ENCODE measurements around the gene NRAP. TPM values are rescaled to one million over a fixed set of nuclear protein-coding genes. Genes with fewer than 3 reads are reported as not detected.

NRAP gene
- total RNA-seq, 1 experiment from 2014 or later = not detected

DNA sequence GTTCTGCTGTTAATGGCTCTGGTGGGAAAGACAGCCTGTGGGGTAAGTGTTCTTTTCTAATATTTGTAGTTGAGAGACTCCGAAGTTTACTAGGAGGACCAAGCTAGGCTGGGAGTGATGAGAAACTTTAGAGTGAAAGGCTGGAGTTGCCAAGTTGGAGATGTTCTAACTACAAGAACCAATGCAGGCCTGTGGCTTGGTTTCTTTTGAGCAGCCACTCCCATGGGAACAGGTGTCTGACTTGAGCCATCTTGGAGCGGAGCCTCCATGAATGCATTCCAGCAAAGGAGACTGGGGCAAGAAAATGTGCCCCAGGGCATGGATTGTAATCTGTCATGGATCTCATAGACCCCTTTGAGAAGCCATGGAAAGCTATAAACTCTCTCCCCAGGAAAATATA, 110.7 kb downstream of the NRAP start:
- Histone ChIP-seq H4K8ac (replicated peaks; ENCODE audit: insufficient read length, low read depth, low read length) (no peak overlapping the region), H2AK5ac (ENCODE audit: insufficient read length, low read length) (no peak overlapping the region), H2BK120ac (ENCODE audit: low read depth, low read length, poor library complexity, severe bottlenecking) (no peak overlapping the region), H4K20me1 (ENCODE audit: control insufficient read depth, insufficient read depth, insufficient read length) (peaks cover 3% of the 10 kb centered on the region), H2BK15ac (ENCODE audit: low read depth, low read length) (no peak overlapping the region), H3T11ph (ENCODE audit: low read length) (no peak overlapping the region), H3K79me2 (ENCODE audit: insufficient read depth, low read length) (no peaks in the 10 kb centered on the region), H2BK20ac (ENCODE audit: low read depth, low read length, poor library complexity, severe bottlenecking) (no peak overlapping the region), H3K4ac (ENCODE audit: low read depth, low read length) (no peak overlapping the region), H3K56ac (ENCODE audit: insufficient read length, low read depth, low read length) (no peak overlapping the region), H3K4me2 (ENCODE audit: insufficient read depth, insufficient read length, low read length) (no peak overlapping the region), H3K27me3 (ENCODE audit: insufficient read depth, low read length) (peaks cover 57% of the 10 kb centered on the region), H3K14ac (ENCODE audit: insufficient read depth, low read length) (no peak overlapping the region), H3K79me1 (ENCODE audit: insufficient read depth, low read depth, low read length, poor library complexity, severe bottlenecking) (no peaks in the 10 kb centered on the region), H3K18ac (ENCODE audit: insufficient read length, low read depth, low read length) (no peak overlapping the region), H3K9ac (ENCODE audit: extremely low read depth, insufficient read length, low read length) (no peak overlapping the region), H3K23me2 (ENCODE audit: insufficient read length, low read depth, low read length, poor library complexity, severe bottlenecking) (no peaks in the 10 kb centered on the region), H3K23ac (ENCODE audit: insufficient read length, low read depth, low read length) (no peak overlapping the region), H3K9me3 (ENCODE audit: control insufficient read depth, low read depth, low read length) (no peaks in the 10 kb centered on the region), H3K4me1 (ENCODE audit: insufficient read depth, low read length) (peaks cover 2% of the 10 kb centered on the region; the same call in 1 of the 2 replicates), H3K27ac (ENCODE audit: insufficient read length, low read depth, low read length) (no peak overlapping the region), H2AFZ (ENCODE audit: low read length) (no peak overlapping the region), H4K91ac (ENCODE audit: insufficient read length, low read depth, low read length) (no peak overlapping the region), H2BK5ac (ENCODE audit: insufficient read length, low read length) (no peak overlapping the region), H4K5ac (ENCODE audit: insufficient read length, low read depth, low read length) (no peak overlapping the region), H2BK12ac (ENCODE audit: insufficient read length, low read depth, low read length) (no peak overlapping the region)
- H3K27me3 Mint-ChIP-seq (ENCODE audit: low read depth) = peaks cover 100% of the 10 kb centered on the region
- H3K27ac Mint-ChIP-seq = no peak overlapping the region
- no CpG with 5 or more reads among the region's 2 CpGs for WGBS (ENCODE audit: extremely low coverage, insufficient read length, low lambda C conversion rate)
- DNase-seq = no peak
- H3K9me3 Mint-ChIP-seq = peaks cover 0 to 5% of the 10 kb centered on the region in 2 experiments; a peak in 2 of 5 replicates
- peaks cover 26 to 37% of the 10 kb centered on the region in 2 experiments for H3K4me1 Mint-ChIP-seq
- H3K36me3 Mint-ChIP-seq (ENCODE audit: insufficient read depth in 1 of 3, low read depth in 3 of 3) = no peaks in the 10 kb centered on the region
- no peak overlapping the region for H3K4me3 Mint-ChIP-seq
- TF ChIP-seq, protein P1, sequence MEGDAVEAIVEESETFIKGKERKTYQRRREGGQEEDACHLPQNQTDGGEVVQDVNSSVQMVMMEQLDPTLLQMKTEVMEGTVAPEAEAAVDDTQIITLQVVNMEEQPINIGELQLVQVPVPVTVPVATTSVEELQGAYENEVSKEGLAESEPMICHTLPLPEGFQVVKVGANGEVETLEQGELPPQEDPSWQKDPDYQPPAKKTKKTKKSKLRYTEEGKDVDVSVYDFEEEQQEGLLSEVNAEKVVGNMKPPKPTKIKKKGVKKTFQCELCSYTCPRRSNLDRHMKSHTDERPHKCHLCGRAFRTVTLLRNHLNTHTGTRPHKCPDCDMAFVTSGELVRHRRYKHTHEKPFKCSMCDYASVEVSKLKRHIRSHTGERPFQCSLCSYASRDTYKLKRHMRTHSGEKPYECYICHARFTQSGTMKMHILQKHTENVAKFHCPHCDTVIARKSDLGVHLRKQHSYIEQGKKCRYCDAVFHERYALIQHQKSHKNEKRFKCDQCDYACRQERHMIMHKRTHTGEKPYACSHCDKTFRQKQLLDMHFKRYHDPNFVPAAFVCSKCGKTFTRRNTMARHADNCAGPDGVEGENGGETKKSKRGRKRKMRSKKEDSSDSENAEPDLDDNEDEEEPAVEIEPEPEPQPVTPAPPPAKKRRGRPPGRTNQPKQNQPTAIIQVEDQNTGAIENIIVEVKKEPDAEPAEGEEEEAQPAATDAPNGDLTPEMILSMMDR (conservative IDR thresholded peaks at IDR 0.05) = no peak

Measured in H9 (cell line).